IMR-90 (cell line): Measurements from ENCODE around the gene SCYGR1. TPM values are rescaled to one million over a fixed set of nuclear protein-coding genes. Genes with fewer than 3 reads are reported as not detected.
A peak's percentile ranks its signal among the peaks of the same experiment; 100 is the strongest.

ENCODE experiments used
- ATAC-seq: fragments of 200-7000 bp; cut with Tn5 transposase; 2 replicates; pipeline ENCODE4 v1.9.1; 2020; ENCODE audit warnings: low read depth, mild to moderate bottlenecking, moderate library complexity
- BruUV-seq: library from RNA; stranded (reverse); fragments of 400-500 nt; replicated peaks from 2 replicates; lab custom pipeline; 2021; lab: Mats Ljungman, UMichigan
- CTCF ChIA-PET: fragments of 300-600 bp; formaldehyde crosslinking; extraction: SDS; loops from one replicate; lab custom pipeline; 2021; ENCODE audit warnings: antibody characterized with exemption; lab: Yijun Ruan, JAX
- POLR2A ChIA-PET: fragments of 300-600 bp; sonication (Branson Sonifier 250); formaldehyde crosslinking; loops from one replicate; lab custom pipeline; 2022; ENCODE audit warnings: antibody characterized with exemption; ENCODE audit not compliant: unreplicated experiment; lab: Charles Lee
- DNase-seq: peaks from one replicate; pipeline ENCODE4 v3.0.0; 2013
- H2AFZ ChIP-seq: replicated peaks from 2 replicates; pipeline ENCODE3; 2013; ENCODE audit warnings: low read length, mild to moderate bottlenecking; ENCODE audit not compliant: poor library complexity
- H2AK5ac ChIP-seq: 2 replicates; pipeline ENCODE4 v1.6.1; 2013; ENCODE audit warnings: low read depth, low read length, inconsistent platforms
- H2AK9ac ChIP-seq: replicated peaks from 2 replicates; pipeline ENCODE3; 2013; ENCODE audit warnings: mild to moderate bottlenecking, low read depth, low read length, moderate library complexity; ENCODE audit not compliant: poor library complexity
- H2BK120ac ChIP-seq: 2 replicates; pipeline ENCODE4 v1.6.1; 2013; ENCODE audit warnings: low read depth, low read length, inconsistent platforms
- H2BK15ac ChIP-seq: 3 replicates; pipeline ENCODE4 v1.6.1; 2013; ENCODE audit warnings: low read depth, low read length, inconsistent platforms
- H2BK20ac ChIP-seq: 2 replicates; pipeline ENCODE4 v1.6.1; 2013; ENCODE audit warnings: low read depth, mild to moderate bottlenecking, inconsistent platforms, low read length, moderate library complexity
- H2BK5ac ChIP-seq: 2 replicates; pipeline ENCODE4 v1.6.1; 2013; ENCODE audit warnings: mild to moderate bottlenecking, low read depth, low read length, inconsistent platforms; ENCODE audit not compliant: poor library complexity, severe bottlenecking
- H3K14ac ChIP-seq: replicated peaks from 2 replicates; pipeline ENCODE4 v1.6.1; 2013; ENCODE audit warnings: low read depth, low read length, inconsistent platforms
- H3K18ac ChIP-seq: 2 replicates; pipeline ENCODE4 v1.6.1; 2013; ENCODE audit warnings: low read depth, low read length, control low read depth
- H3K23ac ChIP-seq: 2 replicates; pipeline ENCODE4 v1.6.1; 2013; ENCODE audit warnings: low read depth, low read length, inconsistent platforms
- H3K27ac ChIP-seq: 2 replicates; pipeline ENCODE4 v1.5.1; 2013; ENCODE audit warnings: mild to moderate bottlenecking, control low read depth, low read length; ENCODE audit not compliant: insufficient read depth
- H3K27me3 ChIP-seq: 2 replicates; pipeline ENCODE4 v1.6.1; 2013; ENCODE audit warnings: low read length; ENCODE audit not compliant: control insufficient read depth, insufficient read depth
- H3K36me3 ChIP-seq: 2 replicates; pipeline ENCODE4 v1.6.1; 2013; ENCODE audit warnings: low read length, mixed read lengths; ENCODE audit not compliant: control insufficient read depth, insufficient read depth
- H3K4ac ChIP-seq: 2 replicates; pipeline ENCODE4 v1.6.1; 2013; ENCODE audit warnings: low read depth, low read length, inconsistent platforms
- H3K4me1 ChIP-seq: 2 replicates; pipeline ENCODE4 v1.6.1; 2013; ENCODE audit warnings: low read length, mixed read lengths; ENCODE audit not compliant: control insufficient read depth, insufficient read depth
- H3K4me2 ChIP-seq: 2 replicates; pipeline ENCODE4 v1.6.1; 2013; ENCODE audit warnings: low read depth, mild to moderate bottlenecking, control low read depth, low read length, moderate library complexity
- H3K4me3 ChIP-seq: 2 replicates; pipeline ENCODE4 v1.5.1; 2013; ENCODE audit warnings: low read depth, mild to moderate bottlenecking, control low read depth, low read length, moderate library complexity; ENCODE audit not compliant: insufficient read depth
- H3K56ac ChIP-seq: 2 replicates; pipeline ENCODE4 v1.6.1; 2013; ENCODE audit warnings: low read length, inconsistent platforms; ENCODE audit not compliant: insufficient read depth; ENCODE audit errors: extremely low read depth
- H3K79me1 ChIP-seq, 2 experiments: 2 replicates each; pipeline ENCODE4 v1.6.1; 2013; ENCODE audit warnings: low read length in 2 of 2, inconsistent platforms in 1 of 2, low read depth in 1 of 2
- H3K9ac ChIP-seq: 2 replicates; pipeline ENCODE4 v1.6.1; 2013; ENCODE audit warnings: low read depth, low read length, control low read depth
- H3K9me1 ChIP-seq: 2 replicates; pipeline ENCODE4 v1.6.1; 2013; ENCODE audit warnings: low read length, inconsistent platforms; ENCODE audit not compliant: insufficient read depth
- H3K9me3 ChIP-seq: 2 replicates; pipeline ENCODE4 v1.6.1; 2013; ENCODE audit warnings: low read length; ENCODE audit not compliant: control insufficient read depth, insufficient read depth
- H4K20me1 ChIP-seq: 2 replicates; pipeline ENCODE4 v1.6.1; 2013; ENCODE audit warnings: low read length, inconsistent platforms; ENCODE audit not compliant: insufficient read depth
- H4K5ac ChIP-seq: 2 replicates; pipeline ENCODE4 v1.6.1; 2013; ENCODE audit warnings: mild to moderate bottlenecking, low read depth, low read length, control low read depth
- H4K8ac ChIP-seq, 2 experiments: 2 replicates each; pipeline ENCODE4 v1.6.1; 2013; ENCODE audit warnings: low read depth in 2 of 2, low read length in 2 of 2, control low read depth in 1 of 2, inconsistent platforms in 1 of 2
- H4K91ac ChIP-seq: 2 replicates; pipeline ENCODE4 v1.6.1; 2013; ENCODE audit warnings: low read depth, low read length, inconsistent platforms; ENCODE audit not compliant: insufficient read depth
- CEBPB ChIP-seq: IDR thresholded peaks from 2 replicates; pipeline ENCODE4 v1.6.1; 2012; ENCODE audit warnings: low read depth, low read length, improper control_type of control experiment
- CTCF ChIP-seq: conservative IDR thresholded peaks from 2 replicates; pipeline ENCODE4 v1.5.1; 2012; ENCODE audit warnings: mild to moderate bottlenecking, low read depth, low read length, improper control_type of control experiment
- ELK1 ChIP-seq: fragments of 150-350 bp; IDR thresholded peaks from 2 replicates; pipeline ENCODE4 v1.6.1; 2016; ENCODE audit warnings: low read depth, mild to moderate bottlenecking, low read length, moderate library complexity, borderline replicate concordance
- MAFK ChIP-seq: IDR thresholded peaks from 2 replicates; pipeline ENCODE4 v1.6.1; 2012; ENCODE audit warnings: low read depth, low read length, improper control_type of control experiment
- POLR2A ChIP-seq: IDR thresholded peaks from 2 replicates; pipeline ENCODE4 v1.6.1; 2012; ENCODE audit warnings: mild to moderate bottlenecking, low read depth, low read length
- RFX5 ChIP-seq: IDR thresholded peaks from 2 replicates; pipeline ENCODE4 v1.8.0; 2012; ENCODE audit warnings: low read depth, mild to moderate bottlenecking, low read length, moderate library complexity
- USF2 ChIP-seq: fragments of 150-350 bp; IDR thresholded peaks from 2 replicates; pipeline ENCODE4 v1.6.1; 2017; ENCODE audit warnings: mild to moderate bottlenecking, antibody characterized with exemption, low read length, low read depth
- WGBS, 2 experiments: methylation state at CpG; one replicate each; pipeline versions ENCODE4 v1.1.5 to v1.1.7; 2013; ENCODE audit warnings: missing lambda C conversion rate in 2 of 2; ENCODE audit not compliant: insufficient read length in 1 of 2; ENCODE audit errors: extremely low coverage in 2 of 2; 5-methylcytosine and 5-hydroxymethylcytosine counted together
- dilution Hi-C: fragments of 300-500 bp; cut with HindIII; formaldehyde crosslinking; loops from one replicate; pipeline ENCODE4 v1.14.3; 2018; ENCODE audit warnings: low sequenced_read_pairs; ENCODE audit not compliant: unreplicated experiment
- in situ Hi-C: fragments of 300-500 bp; cut with MboI; formaldehyde crosslinking; loops from 3 replicates; pipeline ENCODE4 v1.14.3; 2019; ENCODE audit warnings: low sequenced_read_pairs, inconsistent platforms, mixed read lengths
- intact Hi-C: fragments of 100-400 bp; cut with micrococcal nuclease; formaldehyde crosslinking; loops from 2 replicates; pipeline ENCODE4 v1.10.0; 2022
- polyA plus RNA-seq, 3 experiments: library from polyadenylated mRNA; depleted of rRNA; stranded (reverse); fragments of >200 nt; gene quantifications; 2 replicates each; pipeline ENCODE4 v1.2.3, GENCODE V29; 2012; ENCODE audit warnings: low replicate concordance in 1 of 3
- total RNA-seq: library from RNA; depleted of rRNA; stranded (reverse); fragments of >200 nt; gene quantifications from 2 replicates; pipeline ENCODE4 v1.2.3, GENCODE V29; 2012

Gene SCYGR1
- total and polyA plus RNA-seq, 2 of the 4 experiments (the other 2 are of a cell fraction): not detected

- WGBS, 2 experiments: 60% methylated on average over 2 of the region's 4 CpGs; no CpG with 5 or more reads in 1 of the 2 experiments
- dilution Hi-C loops: no loop called here
- H3K9ac ChIP-seq: no peak overlapping the region
Measured at GRCh38 chr2:227378371-227378782, 9.4 kb downstream of the SCYGR1 start.

More at GRCh38 chr2:227378371-227378782, 9.4 kb downstream of the SCYGR1 start:
- ChIA-PET POLR2A (no interaction called here), CTCF (interaction anchor here (0.6 kb wide), 1 partner anchor 202 kb away, joined by 4 read pairs; no protein-coding TSS in a partner anchor)
- no peak overlapping the region for H3K4me3 ChIP-seq
- in situ Hi-C loops: no loop called here
- no peak overlapping the region for H2AK5ac ChIP-seq
- ATAC-seq: peak; percentile 25; the same call in 1 of the 2 replicates
- no peak overlapping the region; the same call in 1 of the 2 replicates for H2BK120ac ChIP-seq
- peak; percentile 45 for DNase-seq
- no peak for TF ChIP-seq USF2
- no peak for TF ChIP-seq POLR2A
- TF ChIP-seq RFX5: no peak
- TF ChIP-seq CTCF: no peak
- peak; percentile 84 for TF ChIP-seq CEBPB
- no peak for TF ChIP-seq MAFK
- TF ChIP-seq ELK1: no peak
- H2BK15ac ChIP-seq: peak overlapping the region; percentile 26; the same call in 1 of the 3 replicates
- peak overlapping the region; percentile 55 for H2BK5ac ChIP-seq
- intact Hi-C loops: no loop called here
- H3K27me3 ChIP-seq: no peaks in the 10 kb centered on the region
- no peaks in the 10 kb centered on the region for H3K9me1 ChIP-seq
- no peaks in the 10 kb centered on the region for H3K9me3 ChIP-seq
- no peak overlapping the region for H3K23ac ChIP-seq
- no peak overlapping the region for H4K91ac ChIP-seq
- no peak overlapping the region for H4K8ac ChIP-seq
- no peak overlapping the region for H3K4me2 ChIP-seq
- H4K5ac ChIP-seq: no peak overlapping the region
- H2BK20ac ChIP-seq: no peak overlapping the region
- BruUV-seq: no TSS peak
- no peak overlapping the region for H3K18ac ChIP-seq
- no peaks in the 10 kb centered on the region for H3K36me3 ChIP-seq
- H3K14ac ChIP-seq: no peak overlapping the region; the same call in 1 of the 2 replicates
- H4K20me1 ChIP-seq: no peaks in the 10 kb centered on the region
- H3K27ac ChIP-seq: no peak overlapping the region
- H3K79me1 ChIP-seq: no peaks in the 10 kb centered on the region
- H3K4me1 ChIP-seq: peaks cover 5% of the 10 kb centered on the region
- no peak overlapping the region for H2AFZ ChIP-seq
- no peak overlapping the region for H2AK9ac ChIP-seq
- no peak overlapping the region for H3K56ac ChIP-seq
- 0 out of 2 replicates have a peak overlapping the region, but pooled peaks have one; percentile 4 for H3K4ac ChIP-seq
